ENCODE data around the gene XPO6. TPM values are rescaled to one million over a fixed set of nuclear protein-coding genes. Genes with fewer than 3 reads are reported as not detected.

The XPO6 gene
- total RNA-seq, 3 donors from 2014 or later = 291 to 305 (median 303) TPM

DNA sequence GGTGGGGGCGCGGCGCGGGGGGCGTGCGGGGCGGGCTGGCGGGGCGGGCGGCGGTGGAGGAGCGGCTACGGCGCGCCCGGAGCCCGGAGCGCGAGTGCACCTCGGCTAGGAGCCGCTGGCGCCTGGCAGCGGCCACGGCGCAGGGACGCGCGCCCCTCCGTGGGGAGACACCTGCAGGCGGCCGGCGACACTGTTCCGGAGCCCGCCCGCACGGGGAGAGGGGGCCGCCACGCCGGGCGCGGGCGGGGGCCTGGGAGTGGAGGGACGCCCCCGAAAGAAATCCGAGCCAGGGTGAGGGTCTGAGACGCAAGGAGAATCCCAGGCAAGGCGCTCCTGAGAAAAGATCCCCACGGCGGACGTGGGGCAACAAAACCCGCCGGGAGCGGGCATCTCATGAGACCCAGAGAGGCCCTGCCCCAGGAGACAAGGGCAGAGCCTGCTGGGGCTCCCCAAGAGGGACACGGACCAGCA is 148.1 kb downstream of the XPO6 start, which contains the start of gene GSG1L:
Gene GSG1L, minus strand, starts transcription at position 124 of the 471 bp plus-strand sequence. CDS start 290 bp downstream, outside the sequence.
- Mint-ChIP-seq H3K27me3 (ENCODE audit: low read depth) (peaks cover 50% of the 10 kb centered on the region), H3K36me3 (ENCODE audit: insufficient read depth) (no peaks in the 10 kb centered on the region), H3K9me3 (no peaks in the 10 kb centered on the region), H3K4me3 (no peak within 1 kb of the TSS), H3K4me1 (ENCODE audit: low read depth) (peaks cover 2% of the 10 kb centered on the region)
- peak; percentile 52 to 63 for ATAC-seq
- no peak for DNase-seq

DNA sequence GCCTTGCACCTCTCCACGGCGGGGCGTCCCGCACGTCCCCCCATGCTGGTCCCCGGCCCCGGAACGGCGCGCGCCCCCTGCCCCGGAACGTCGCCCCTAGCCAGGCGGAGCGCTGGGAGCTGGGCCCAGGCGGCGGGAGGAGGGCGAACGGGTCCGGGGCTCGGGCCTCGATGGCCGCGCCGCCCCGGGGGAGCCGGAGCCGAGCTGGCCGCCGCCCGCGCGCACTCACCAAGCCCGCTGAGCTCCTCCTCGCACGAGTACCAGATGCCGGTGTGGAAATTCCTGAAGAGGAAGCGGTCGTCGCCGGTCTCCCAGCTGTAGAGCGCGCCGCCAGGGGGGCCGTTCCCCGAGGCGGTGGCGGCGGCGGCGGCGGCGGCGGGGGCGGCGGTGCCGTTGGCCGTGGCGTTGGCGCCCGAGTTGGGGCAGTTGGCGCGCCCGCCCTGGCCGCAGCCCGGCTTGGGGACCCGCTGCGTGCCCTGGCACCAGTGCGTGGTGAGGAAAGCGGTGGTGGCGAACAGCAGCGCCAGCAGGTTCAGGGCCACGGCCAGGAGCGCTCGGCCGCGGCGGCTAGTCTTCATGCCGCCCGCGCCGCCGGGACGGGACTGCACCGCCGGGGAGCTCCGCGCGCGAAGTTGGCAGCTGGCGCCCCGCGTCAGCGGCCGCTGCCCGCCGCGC is 148.8 kb downstream of the XPO6 start:
- Mint-ChIP-seq H3K4me3 (no peak overlapping the region), H3K36me3 (ENCODE audit: insufficient read depth) (no peaks in the 10 kb centered on the region), H3K4me1 (ENCODE audit: low read depth) (peaks cover 2% of the 10 kb centered on the region), H3K9me3 (no peaks in the 10 kb centered on the region), H3K27me3 (ENCODE audit: low read depth) (peaks cover 53% of the 10 kb centered on the region)
- no peak for DNase-seq
- ATAC-seq = peak; percentile 22 to 39

DNA sequence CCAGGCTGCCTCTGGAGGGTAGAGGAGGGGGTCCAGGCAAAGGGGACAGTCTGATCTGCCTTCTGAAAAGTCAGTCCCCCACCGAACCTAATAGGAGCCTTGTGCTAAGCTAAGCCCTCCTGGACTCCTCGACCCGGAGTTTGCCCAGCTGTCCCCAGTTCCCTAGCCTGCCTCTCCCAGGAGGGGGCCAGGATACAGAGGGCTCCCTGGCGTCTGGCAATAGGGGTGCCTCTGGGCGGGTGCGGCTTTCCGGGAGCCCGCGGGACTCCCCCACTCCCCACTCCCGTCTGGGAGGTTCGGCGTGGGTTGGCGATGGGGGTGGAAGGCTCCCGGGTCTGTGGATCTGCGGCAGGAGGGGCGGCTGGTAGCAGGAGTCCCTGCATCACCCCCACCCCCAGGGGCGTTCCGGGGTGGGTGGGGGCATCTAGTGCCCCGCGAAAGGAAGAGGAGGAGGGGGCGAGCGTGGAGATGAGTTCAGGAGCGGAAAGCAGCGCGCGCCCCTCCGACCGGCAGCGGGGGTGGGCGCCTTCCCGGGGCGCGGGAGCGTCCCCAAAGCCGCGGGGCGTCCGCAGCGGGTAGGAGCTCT is 149.4 kb downstream of the XPO6 start:
- ATAC-seq (no peak), DNase-seq (no peak)
- Mint-ChIP-seq H3K4me3 (no peak overlapping the region), H3K27me3 (ENCODE audit: low read depth) (peaks cover 56% of the 10 kb centered on the region), H3K36me3 (ENCODE audit: insufficient read depth) (no peaks in the 10 kb centered on the region), H3K4me1 (ENCODE audit: low read depth) (peaks cover 2% of the 10 kb centered on the region), H3K9me3 (no peaks in the 10 kb centered on the region)

DNA sequence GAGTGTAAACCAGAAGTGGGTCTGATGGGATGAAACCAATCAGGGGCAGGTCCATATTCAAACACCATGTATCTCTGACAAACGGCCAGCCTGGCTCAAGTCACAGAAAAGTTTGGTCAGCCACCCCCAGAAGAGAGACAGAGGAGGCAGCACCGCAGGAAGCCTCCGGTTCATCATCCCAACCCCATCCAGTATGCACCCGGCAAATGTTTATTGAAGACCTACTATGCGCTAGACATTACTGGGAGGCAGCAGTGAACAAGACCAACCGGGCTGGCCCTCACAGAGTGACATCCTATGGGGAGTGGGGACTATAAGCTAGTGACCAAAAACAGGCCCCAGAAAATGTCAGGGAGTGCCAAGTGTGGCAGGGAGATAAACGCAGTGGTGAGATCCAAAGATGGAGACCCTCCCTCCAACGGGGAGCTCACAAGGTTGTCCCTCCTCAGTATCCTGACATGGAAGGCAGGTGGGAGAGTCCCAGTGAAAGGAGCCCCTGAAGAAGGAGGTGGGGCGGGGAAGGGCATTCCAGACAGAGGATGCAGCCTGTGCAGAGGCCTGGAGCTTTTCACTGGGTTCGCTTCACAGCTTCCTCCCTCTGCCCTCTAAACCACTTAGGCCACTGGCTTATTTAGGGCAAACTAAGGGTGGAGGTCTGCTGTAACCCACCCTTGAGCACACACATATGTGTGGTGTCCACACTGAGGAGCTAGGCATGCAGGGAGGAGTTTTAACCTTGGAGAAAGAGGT is 150.2 kb downstream of the XPO6 start:
- Mint-ChIP-seq H3K4me1 (ENCODE audit: low read depth) (peaks cover 2% of the 10 kb centered on the region), H3K36me3 (ENCODE audit: insufficient read depth) (no peaks in the 10 kb centered on the region), H3K9me3 (no peaks in the 10 kb centered on the region), H3K4me3 (no peak overlapping the region), H3K27me3 (ENCODE audit: low read depth) (peaks cover 64% of the 10 kb centered on the region)
- DNase-seq (no peak), ATAC-seq (no peak)

DNA sequence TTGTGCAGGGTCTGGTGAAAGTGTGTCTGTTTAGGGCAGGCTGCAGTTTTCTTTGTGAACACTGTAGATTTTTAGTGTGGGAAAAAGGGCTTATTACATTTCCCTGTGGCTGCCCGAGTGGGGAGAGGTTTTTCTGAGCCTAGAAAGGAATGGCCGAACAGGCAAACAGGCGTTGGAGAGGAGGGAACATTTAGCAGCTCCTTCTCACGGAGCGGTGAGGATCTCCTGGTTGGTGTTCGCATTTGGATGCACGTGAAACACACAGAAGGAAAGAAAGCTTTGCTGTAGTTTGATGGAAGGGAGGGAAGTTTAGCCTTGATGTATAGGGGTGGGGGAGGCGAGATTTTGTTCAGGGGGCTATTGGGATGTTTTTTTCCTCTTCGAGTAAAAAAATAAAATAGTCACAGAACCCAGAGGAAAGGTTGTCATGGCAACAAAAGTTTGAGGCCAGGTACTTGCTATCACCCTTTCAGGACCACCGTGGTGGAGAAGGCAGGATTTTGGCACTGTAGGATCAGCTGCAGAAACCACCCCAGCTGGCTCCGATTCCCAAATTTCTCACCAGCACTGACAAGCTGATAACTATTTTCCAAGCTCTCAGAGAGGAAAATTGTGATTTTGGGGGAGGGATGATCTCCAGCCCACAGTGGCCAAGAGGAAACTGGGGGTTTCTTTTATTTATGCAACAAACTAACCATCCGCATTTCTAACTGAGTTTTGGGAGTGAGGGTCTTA is 151.8 kb downstream of the XPO6 start:
- Mint-ChIP-seq H3K4me3 (no peak overlapping the region), H3K36me3 (ENCODE audit: insufficient read depth) (no peaks in the 10 kb centered on the region), H3K27me3 (ENCODE audit: low read depth) (peaks cover 54% of the 10 kb centered on the region), H3K9me3 (no peaks in the 10 kb centered on the region), H3K4me1 (ENCODE audit: low read depth) (peaks cover 2% of the 10 kb centered on the region)
- DNase-seq (no peak), ATAC-seq (no peak)

DNA sequence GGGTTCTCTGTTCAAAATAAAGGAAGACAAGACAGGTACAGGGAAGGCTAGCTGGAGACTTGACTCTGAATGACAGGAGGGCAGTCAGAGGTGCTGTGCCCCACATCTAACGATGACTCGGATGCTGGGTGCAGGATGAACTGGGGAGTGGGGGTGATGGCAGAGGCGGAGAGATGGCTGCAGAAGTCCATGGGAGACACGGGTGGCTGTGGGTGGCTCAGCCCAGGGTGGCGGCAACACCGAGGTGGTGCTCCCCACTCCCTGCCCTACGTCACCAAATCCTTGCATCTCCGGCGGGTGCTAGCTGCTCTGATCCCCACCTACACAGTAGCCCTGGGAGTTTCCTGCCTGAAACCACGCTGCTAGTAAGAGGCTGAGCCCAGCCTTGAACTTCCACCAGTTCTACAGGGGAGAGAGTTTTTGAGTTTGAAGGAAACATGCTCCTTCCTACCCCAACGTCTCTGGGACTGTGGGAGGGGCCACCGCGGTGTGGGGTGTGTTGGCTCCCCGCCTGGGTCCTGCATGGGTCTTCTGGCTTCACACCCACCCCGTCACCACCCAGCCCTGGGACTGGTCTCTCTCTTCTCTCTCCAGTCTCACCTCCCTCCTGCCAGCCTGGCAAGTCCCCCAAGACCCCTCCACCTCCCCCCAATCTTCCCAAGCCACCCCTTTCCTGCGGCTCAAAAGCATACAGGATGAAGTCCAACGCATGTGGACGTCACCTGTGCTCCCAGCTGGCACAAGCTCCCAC is 152.8 kb downstream of the XPO6 start:
- ATAC-seq (peak in 1 of 2 donors; percentile 20), DNase-seq (no peak)
- no peaks in the 10 kb centered on the region for H3K36me3 Mint-ChIP-seq (ENCODE audit: insufficient read depth)
- H3K9me3 Mint-ChIP-seq = no peaks in the 10 kb centered on the region
- peaks cover 48% of the 10 kb centered on the region for H3K27me3 Mint-ChIP-seq (ENCODE audit: low read depth)
- H3K4me3 Mint-ChIP-seq = no peak overlapping the region
- peaks cover 2% of the 10 kb centered on the region for H3K4me1 Mint-ChIP-seq (ENCODE audit: low read depth)

DNA sequence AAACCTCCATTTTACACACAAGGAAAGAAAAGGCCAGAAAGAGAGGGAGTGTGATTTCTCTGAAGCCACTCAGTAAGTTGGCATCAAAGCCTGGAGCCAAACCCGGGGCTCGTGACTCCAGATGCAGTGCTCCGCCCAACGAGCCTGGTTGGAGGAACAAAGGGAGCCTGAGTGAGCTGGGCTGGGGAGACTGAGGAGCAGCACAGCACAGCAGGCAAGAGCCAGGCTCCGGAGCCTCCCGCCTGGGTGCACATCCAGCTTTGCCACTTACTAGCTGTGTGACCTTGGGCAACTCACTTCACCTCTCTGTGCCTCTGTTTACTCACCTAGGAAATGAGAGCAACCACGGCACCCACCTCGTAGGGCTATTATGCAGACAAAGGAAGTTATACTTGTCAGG is 153.8 kb downstream of the XPO6 start:
- ATAC-seq = no peak
- no peak for DNase-seq
- Mint-ChIP-seq H3K9me3 (no peaks in the 10 kb centered on the region), H3K27me3 (ENCODE audit: low read depth) (peaks cover 53% of the 10 kb centered on the region), H3K4me1 (ENCODE audit: low read depth) (peaks cover 2% of the 10 kb centered on the region), H3K36me3 (ENCODE audit: insufficient read depth) (no peaks in the 10 kb centered on the region), H3K4me3 (no peak overlapping the region)

DNA sequence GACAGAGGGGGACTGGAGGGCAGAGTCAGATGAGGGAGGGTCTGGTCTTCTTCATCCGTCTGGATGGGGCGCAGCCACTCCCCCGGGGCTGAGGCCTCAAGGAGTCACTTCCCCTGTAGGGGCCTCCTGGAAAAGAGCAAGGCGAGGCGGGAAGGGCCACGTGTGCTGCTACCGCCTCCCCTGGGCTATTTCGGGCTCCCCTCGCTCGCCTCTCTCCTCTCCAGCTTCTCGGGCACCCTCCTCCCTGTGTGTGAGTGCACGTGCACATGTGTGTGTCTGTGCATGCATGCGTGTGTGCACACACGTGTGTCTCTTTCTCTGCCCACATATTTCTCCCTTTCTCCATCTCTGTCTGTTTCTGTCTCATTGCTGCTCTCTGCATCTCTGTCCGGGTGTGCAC is 158.3 kb downstream of the XPO6 start:
- H3K9me3 Mint-ChIP-seq = peaks cover 6% of the 10 kb centered on the region
- H3K27me3 Mint-ChIP-seq (ENCODE audit: low read depth) = peaks cover 27% of the 10 kb centered on the region
- no peaks in the 10 kb centered on the region for H3K4me1 Mint-ChIP-seq (ENCODE audit: low read depth)
- DNase-seq = no peak
- peaks cover 3% of the 10 kb centered on the region for H3K36me3 Mint-ChIP-seq (ENCODE audit: insufficient read depth)
- ATAC-seq = no peak
- no peak overlapping the region for H3K4me3 Mint-ChIP-seq

DNA sequence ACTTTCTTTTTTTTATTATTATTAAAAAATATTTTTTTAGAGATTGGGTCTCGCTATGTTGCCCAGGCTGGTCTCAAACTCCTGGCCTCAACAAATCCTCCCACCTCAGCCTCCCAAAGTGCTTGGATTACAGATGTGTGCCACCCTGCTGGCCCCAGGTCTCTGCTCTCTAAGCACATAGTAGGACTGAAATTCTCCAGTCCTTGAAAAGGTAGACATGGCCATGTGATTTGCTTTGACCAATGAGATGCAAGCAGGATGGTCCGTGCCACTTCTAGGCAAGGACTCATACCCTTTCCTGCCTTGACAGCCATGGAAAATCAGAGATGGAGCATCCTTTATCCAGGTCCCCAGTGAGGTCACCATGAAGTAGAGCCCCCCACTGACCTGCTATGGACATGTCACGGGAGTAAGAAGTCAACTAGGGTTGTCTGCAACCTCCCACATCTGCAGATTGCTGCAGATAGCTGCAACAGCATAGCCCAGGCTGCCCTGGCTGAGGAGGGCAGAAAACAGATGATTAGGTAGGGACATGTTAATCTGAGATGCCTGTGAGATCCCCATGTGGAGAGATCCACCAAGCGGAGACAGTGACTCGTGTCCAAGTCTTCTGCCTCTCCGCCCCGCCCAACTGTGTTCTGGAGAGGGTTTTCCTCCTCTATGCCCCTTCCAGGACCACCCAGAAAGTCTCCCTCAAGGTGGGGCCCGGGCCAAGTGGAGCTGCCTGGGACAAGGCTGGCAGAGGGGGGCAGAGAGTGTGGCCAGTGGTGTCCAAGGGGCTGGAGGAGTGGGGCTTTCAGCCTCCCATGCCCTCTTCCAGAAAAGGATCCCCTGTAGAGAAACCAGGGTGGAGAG is 159.3 kb downstream of the XPO6 start:
- Mint-ChIP-seq H3K4me1 (ENCODE audit: low read depth) (no peaks in the 10 kb centered on the region), H3K4me3 (no peak overlapping the region), H3K36me3 (ENCODE audit: insufficient read depth) (peaks cover 3% of the 10 kb centered on the region), H3K9me3 (peaks cover 9% of the 10 kb centered on the region), H3K27me3 (ENCODE audit: low read depth) (peaks cover 21% of the 10 kb centered on the region)
- DNase-seq = no peak
- no peak for ATAC-seq

DNA sequence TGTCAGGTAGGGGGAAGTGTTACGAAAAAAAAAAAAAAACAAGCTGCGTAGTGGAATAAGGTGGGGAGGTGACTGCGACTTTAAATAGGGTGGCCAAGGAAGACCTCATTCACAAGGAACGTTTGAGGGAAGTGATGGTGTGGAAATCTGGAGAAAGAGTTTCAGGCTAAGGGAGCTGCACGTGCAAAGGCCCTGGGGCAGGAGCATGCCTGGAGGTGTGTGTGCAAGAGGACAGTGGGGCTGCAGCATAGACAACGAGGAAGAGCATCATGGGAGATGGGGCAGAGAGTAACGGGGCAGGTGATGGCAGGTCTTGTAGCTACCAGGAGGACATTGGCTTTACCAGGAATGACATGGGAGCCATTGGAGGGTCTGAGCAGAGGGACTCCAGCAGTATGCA is 160.3 kb downstream of the XPO6 start:
- Mint-ChIP-seq H3K36me3 (ENCODE audit: insufficient read depth) (peaks cover 3% of the 10 kb centered on the region), H3K4me1 (ENCODE audit: low read depth) (no peaks in the 10 kb centered on the region), H3K9me3 (peaks cover 11% of the 10 kb centered on the region), H3K27me3 (ENCODE audit: low read depth) (peaks cover 17% of the 10 kb centered on the region), H3K4me3 (no peak overlapping the region)
- no peak for DNase-seq
- ATAC-seq = no peak
